OCI-LY7 (cell line): Measurements from ENCODE around the gene AGAP2.

Experiments used
- EZH2phosphoT487 ChIP-seq: fragments of 200-600 bp; sonication (generic); IDR thresholded peaks from 2 replicates; pipeline ENCODE4 v1.6.1; 2018; ENCODE audit warnings: low read depth, borderline replicate concordance, mild to moderate bottlenecking, mixed run types, antibody characterized with exemption, low read length, moderate library complexity, mixed read lengths
- TF ChIP-seq, protein P1 (sequence below): fragments of 200-600 bp; sonication (generic); conservative IDR thresholded peaks from 2 replicates; pipeline ENCODE4 v1.5.1; 2014; ENCODE audit warnings: mild to moderate bottlenecking, antibody characterized with exemption, low read length, moderate library complexity, mixed read lengths

DNA sequence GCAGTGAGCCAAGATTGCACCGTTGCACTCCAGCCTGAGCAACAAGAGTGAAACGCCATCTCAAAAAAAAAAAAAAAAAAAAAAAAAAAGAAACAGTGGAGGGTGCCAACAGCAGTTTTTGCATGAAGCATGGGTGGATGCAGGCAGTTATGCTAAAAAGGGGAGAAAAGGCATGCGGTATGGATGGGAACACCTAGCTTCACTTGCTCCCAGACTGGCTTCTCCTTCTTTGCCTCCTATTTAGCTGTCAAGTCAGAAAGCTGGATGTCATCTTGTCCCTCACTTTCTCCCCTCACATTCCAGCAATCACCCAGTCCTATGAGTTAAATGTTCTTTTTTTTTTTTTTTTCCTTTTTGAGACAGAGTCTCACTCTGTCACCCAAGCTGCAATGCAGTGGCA lies 36.5 kb upstream of the AGAP2 start:
- TF ChIP-seq, protein P1, sequence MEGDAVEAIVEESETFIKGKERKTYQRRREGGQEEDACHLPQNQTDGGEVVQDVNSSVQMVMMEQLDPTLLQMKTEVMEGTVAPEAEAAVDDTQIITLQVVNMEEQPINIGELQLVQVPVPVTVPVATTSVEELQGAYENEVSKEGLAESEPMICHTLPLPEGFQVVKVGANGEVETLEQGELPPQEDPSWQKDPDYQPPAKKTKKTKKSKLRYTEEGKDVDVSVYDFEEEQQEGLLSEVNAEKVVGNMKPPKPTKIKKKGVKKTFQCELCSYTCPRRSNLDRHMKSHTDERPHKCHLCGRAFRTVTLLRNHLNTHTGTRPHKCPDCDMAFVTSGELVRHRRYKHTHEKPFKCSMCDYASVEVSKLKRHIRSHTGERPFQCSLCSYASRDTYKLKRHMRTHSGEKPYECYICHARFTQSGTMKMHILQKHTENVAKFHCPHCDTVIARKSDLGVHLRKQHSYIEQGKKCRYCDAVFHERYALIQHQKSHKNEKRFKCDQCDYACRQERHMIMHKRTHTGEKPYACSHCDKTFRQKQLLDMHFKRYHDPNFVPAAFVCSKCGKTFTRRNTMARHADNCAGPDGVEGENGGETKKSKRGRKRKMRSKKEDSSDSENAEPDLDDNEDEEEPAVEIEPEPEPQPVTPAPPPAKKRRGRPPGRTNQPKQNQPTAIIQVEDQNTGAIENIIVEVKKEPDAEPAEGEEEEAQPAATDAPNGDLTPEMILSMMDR = no peak
- no peak for TF ChIP-seq EZH2phosphoT487
